Measurements from ENCODE around the gene PRR19.

- no peak for TF ChIP-seq POLR2A (IDR thresholded peaks at IDR 0.05; ENCODE audit: low read length)
- no peak for TF ChIP-seq GATA1 (IDR thresholded peaks at IDR 0.05; ENCODE audit: low read depth, low read length)
These were observed 29.4 kb upstream of the PRR19 start for GRCh38 chr19:42272535-42272897.
